SK-N-MC (cell line): ENCODE results near the gene TCF7L1.

ENCODE experiments used
- DNase-seq: peaks from one replicate; pipeline ENCODE4 v3.0.0-alpha.2; 2011; ENCODE audit warnings: low read depth, low spot score
- H3K27ac ChIP-seq: fragments of 200-600 bp; sonication (generic); 2 replicates; pipeline ENCODE4 v1.5.1; 2016; ENCODE audit warnings: mixed run types
- H3K36me3 ChIP-seq: fragments of 200-600 bp; sonication (generic); 2 replicates; pipeline ENCODE4 v1.6.1; 2017; ENCODE audit warnings: antibody characterized with exemption, low read length, mixed read lengths; ENCODE audit not compliant: insufficient read depth
- H3K4me3 ChIP-seq: fragments of 200-600 bp; sonication (generic); 2 replicates; pipeline ENCODE4 v1.5.1; 2016
- H3K9ac ChIP-seq: fragments of 200-600 bp; sonication (generic); 2 replicates; pipeline ENCODE4 v1.8.0; 2017; ENCODE audit warnings: mixed run types, mixed read lengths; ENCODE audit not compliant: insufficient read length
- H3K9me3 ChIP-seq: fragments of 200-600 bp; sonication (generic); 2 replicates; pipeline ENCODE4 v1.6.1; 2017; ENCODE audit warnings: low read depth, mild to moderate bottlenecking, antibody characterized with exemption, low read length, moderate library complexity, mixed read lengths
- EZH2 ChIP-seq: fragments of 200-600 bp; sonication (generic); IDR thresholded peaks from one replicate; pipeline ENCODE4 v1.6.1; 2017; ENCODE audit warnings: antibody characterized with exemption
- FOXP2 ChIP-seq: optimal IDR thresholded peaks from 2 replicates; pipeline ENCODE3; 2011; ENCODE audit warnings: mild to moderate bottlenecking, moderate library complexity; ENCODE audit not compliant: insufficient read depth; ENCODE audit errors: extremely low read length, control extremely low read depth
- POLR2AphosphoS5 ChIP-seq: IDR thresholded peaks from 2 replicates; pipeline ENCODE4 v1.6.1; 2012; ENCODE audit warnings: mild to moderate bottlenecking, low read depth, low read length, borderline replicate concordance

The TCF7L1 gene

GRCh38 chr2:85174943-85175342, 41.8 kb downstream of the TCF7L1 start:
- Histone ChIP-seq H3K9ac (no peak overlapping the region), H3K4me3 (no peak overlapping the region), H3K27ac (no peak overlapping the region), H3K9me3 (no peaks in the 10 kb centered on the region), H3K36me3 (no peaks in the 10 kb centered on the region)
- DNase-seq: no peak
- TF ChIP-seq POLR2AphosphoS5 (no peak), EZH2 (no peak), FOXP2 (no peak)

GRCh38 chr2:85175369-85176299, 42.4 kb downstream of the TCF7L1 start:
- H3K4me3 ChIP-seq: no peak overlapping the region
- TF ChIP-seq POLR2AphosphoS5 (no peak), FOXP2 (no peak), EZH2 (no peak)
- H3K27ac ChIP-seq: no peak overlapping the region
- no peak overlapping the region for H3K9ac ChIP-seq
- no peak for DNase-seq
- H3K36me3 ChIP-seq: no peaks in the 10 kb centered on the region
- H3K9me3 ChIP-seq: no peaks in the 10 kb centered on the region

- Histone ChIP-seq H3K27ac (no peak overlapping the region), H3K9me3 (no peaks in the 10 kb centered on the region), H3K36me3 (no peaks in the 10 kb centered on the region), H3K9ac (no peak overlapping the region), H3K4me3 (no peak overlapping the region)
- TF ChIP-seq POLR2AphosphoS5: no peak
- no peak for TF ChIP-seq FOXP2
- no peak for TF ChIP-seq EZH2
- DNase-seq: no peak
These were observed 44.0 kb downstream of the TCF7L1 start for GRCh38 chr2:85177031-85177824.

GRCh38 chr2:85178154-85178553, 45.0 kb downstream of the TCF7L1 start:
- Histone ChIP-seq H3K9ac (no peak overlapping the region), H3K27ac (peak overlapping the region; percentile 98), H3K9me3 (no peaks in the 10 kb centered on the region), H3K4me3 (no peak overlapping the region), H3K36me3 (no peaks in the 10 kb centered on the region)
- no peak for DNase-seq
- TF ChIP-seq POLR2AphosphoS5 (no peak), EZH2 (no peak), FOXP2 (no peak)

GRCh38 chr2:85178980-85179411, 45.8 kb downstream of the TCF7L1 start:
- Histone ChIP-seq H3K4me3 (peak overlapping the region; percentile 62), H3K36me3 (no peaks in the 10 kb centered on the region), H3K9me3 (no peaks in the 10 kb centered on the region), H3K9ac (peak overlapping the region; percentile 77), H3K27ac (peak overlapping the region; percentile 98)
- no peak for DNase-seq
- TF ChIP-seq POLR2AphosphoS5: no peak
- no peak for TF ChIP-seq FOXP2
- no peak for TF ChIP-seq EZH2

- TF ChIP-seq EZH2: no peak
- peak; percentile 14; the same call in 1 of the 2 replicates for TF ChIP-seq POLR2AphosphoS5
- no peak for TF ChIP-seq FOXP2
- peak overlapping the region; percentile 98 for H3K27ac ChIP-seq
- H3K36me3 ChIP-seq: no peaks in the 10 kb centered on the region
- H3K9ac ChIP-seq: peak overlapping the region; percentile 77
- DNase-seq: peak; percentile 52
- H3K4me3 ChIP-seq: peak overlapping the region; percentile 62
- H3K9me3 ChIP-seq: no peaks in the 10 kb centered on the region
These were observed 46.3 kb downstream of the TCF7L1 start for GRCh38 chr2:85179541-85179940.

- TF ChIP-seq POLR2AphosphoS5 (no peak), EZH2 (no peak), FOXP2 (no peak)
- Histone ChIP-seq H3K4me3 (peak overlapping the region; percentile 62; the same call in 1 of the 2 replicates), H3K9ac (no peak overlapping the region), H3K36me3 (no peaks in the 10 kb centered on the region), H3K27ac (peak overlapping the region; percentile 98), H3K9me3 (no peaks in the 10 kb centered on the region)
- DNase-seq: no peak
These were observed 47.3 kb downstream of the TCF7L1 start for GRCh38 chr2:85180322-85181133.

- no peak overlapping the region for H3K4me3 ChIP-seq
- H3K27ac ChIP-seq: no peak overlapping the region
- no peak for DNase-seq
- TF ChIP-seq EZH2: no peak
- no peaks in the 10 kb centered on the region for H3K36me3 ChIP-seq
- H3K9ac ChIP-seq: no peak overlapping the region
- H3K9me3 ChIP-seq: no peaks in the 10 kb centered on the region
These were observed 48.0 kb downstream of the TCF7L1 start for GRCh38 chr2:85181134-85181631.
